Gastrocnemius medialis (tissue), 4 donors: ENCODE measurements around the gene SEPTIN2. TPM values are rescaled to one million over a fixed set of nuclear protein-coding genes. Genes with fewer than 3 reads are reported as not detected.
"Not testable (repeated sequence)": the region's sequence is repeated elsewhere in the genome, so short reads cannot be mapped to it uniquely, and the experiment has no call there.

Experiments
- ATAC-seq, 2 donors: fragments of 150-250 bp; one replicate each; pipeline ENCODE4 v1.9.1; 2016
- DNase-seq, 2 donors: peaks; one replicate each; pipeline ENCODE4 v3.0.0-alpha.2; 2019
- H3K27ac ChIP-seq, 4 donors: fragments of 200-600 bp; sonication (generic); 1 replicate in 1 of 4; 2 replicates in 3 of 4; pipeline ENCODE4 v1.5.1; 2016 to 2018; ENCODE audit warnings: mild to moderate bottlenecking in 2 of 4, moderate library complexity in 1 of 4
- H3K27me3 ChIP-seq, 3 donors: fragments of 200-600 bp; sonication (generic) in 2 of 3; 1 replicate in 1 of 3; 2 replicates in 2 of 3; pipeline versions ENCODE4 v1.5.1 to v1.6.0; 2016 to 2019; ENCODE audit warnings: mild to moderate bottlenecking in 1 of 3, moderate library complexity in 1 of 3
- H3K36me3 ChIP-seq, 2 donors: fragments of 200-600 bp; sonication (generic) in 1 of 2; one replicate each; pipeline ENCODE4 v1.5.1; 2017 to 2018
- H3K4me1 ChIP-seq, 2 donors: fragments of 200-600 bp; sonication (generic) in 1 of 2; one replicate each; pipeline ENCODE4 v1.5.1; 2016 to 2017; ENCODE audit warnings: mild to moderate bottlenecking in 2 of 2
- H3K4me3 ChIP-seq, 4 donors: fragments of 200-600 bp; sonication (generic) in 3 of 4; 1 replicate in 1 of 4; 2 replicates in 3 of 4; pipeline ENCODE4 v1.5.1; 2016 to 2019; ENCODE audit warnings: mild to moderate bottlenecking in 2 of 4
- H3K9me3 ChIP-seq, 3 donors: fragments of 200-600 bp; sonication (generic) in 2 of 3; 1 replicate in 1 of 3; 2 replicates in 2 of 3; pipeline ENCODE4 v1.5.1; 2016 to 2019
- CTCF ChIP-seq, 5 experiments: fragments of 450-650 bp in 3 of 5; fragments of 200-600 bp in 2 of 5; sonication (generic) in 2 of 5; IDR thresholded peaks in 4 of 5; conservative IDR thresholded peaks in 1 of 5; 1 replicate in 4 of 5; 2 replicates in 1 of 5; pipeline ENCODE4 v1.5.1; 2016 to 2019; ENCODE audit warnings: antibody characterized with exemption in 5 of 5, mild to moderate bottlenecking in 3 of 5, moderate library complexity in 3 of 5
- POLR2A ChIP-seq, 2 donors: fragments of 450-650 bp; IDR thresholded peaks; one replicate each; pipeline ENCODE4 v1.6.1; 2017; ENCODE audit warnings: antibody characterized with exemption in 2 of 2, mild to moderate bottlenecking in 2 of 2, moderate library complexity in 2 of 2
- in situ Hi-C, 4 donors: fragments of 200-750 bp; cut with MboI; loops; one replicate each; pipeline versions ENCODE4 v1.15.0 to v1.8.0; 2017; ENCODE audit warnings: low sequenced_read_pairs in 4 of 4
- intact Hi-C: fragments of 100-400 bp; cut with DNase I; formaldehyde crosslinking; loops from one replicate; pipeline ENCODE4 v1.15.1; 2023; ENCODE audit warnings: low total_unique reads
- total RNA-seq, 4 donors: library from RNA; depleted of rRNA; stranded (reverse); fragments of >200 nt; gene quantifications; one replicate each; pipeline versions ENCODE4 v1.1.0 to v1.2.3, GENCODE V29; 2016

Gene SEPTIN2
- total RNA-seq, 4 donors from 2014 or later, result 81.3 to 130 (median 99.3) TPM

DNA sequence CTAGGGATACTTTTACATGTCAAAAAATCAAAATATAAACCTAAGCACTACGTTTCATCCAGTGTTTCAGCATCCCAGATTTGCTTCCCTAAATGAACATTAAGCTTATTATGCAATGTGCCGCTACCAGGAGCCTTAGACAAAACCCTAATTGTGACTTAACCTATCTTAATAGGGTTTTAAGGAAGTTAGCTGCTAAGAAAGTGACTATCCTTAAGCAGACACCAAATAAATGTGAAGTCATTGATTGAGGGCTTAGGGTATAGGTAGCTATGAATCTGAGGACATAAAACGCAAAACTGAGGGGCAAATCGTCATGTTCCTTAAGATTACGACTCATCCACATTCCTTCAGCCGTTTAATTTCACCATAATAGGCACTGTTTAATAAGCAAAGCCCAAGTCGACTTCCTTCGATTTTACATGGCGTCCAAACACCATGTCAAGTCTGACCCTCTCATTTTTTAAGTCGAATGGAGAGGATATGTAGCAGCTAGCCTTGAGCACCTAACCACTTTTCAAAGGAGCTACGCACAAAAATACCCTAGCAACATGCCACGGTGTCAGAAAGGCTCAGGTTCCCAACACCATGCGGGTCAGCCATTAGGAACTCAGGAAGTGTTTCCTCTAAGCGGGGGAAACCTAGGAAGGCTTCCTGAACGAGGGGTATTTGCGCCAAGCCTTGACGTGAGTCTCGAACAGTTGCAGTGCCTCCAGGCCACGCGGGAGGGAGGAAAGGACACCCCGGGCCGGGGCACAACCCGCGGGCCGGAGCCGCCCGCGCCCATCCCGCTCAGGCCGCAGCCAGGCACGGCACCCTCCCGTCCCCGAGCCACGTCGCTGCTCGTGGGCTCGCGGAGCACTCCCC lies 1.3 kb upstream of the SEPTIN2 start:
- ATAC-seq, result peak; percentile 11 to 20
- DNase-seq, result no peak
- in situ Hi-C loops, result no loop called here
- Histone ChIP-seq H3K4me1 (peaks cover 64 to 72% of the 10 kb centered on the region in 2 donors), H3K9me3 (no peaks in the 10 kb centered on the region), H3K27me3 (no peaks in the 10 kb centered on the region), H3K27ac (peak overlapping the region; percentile 97 to 99 (median 98)), H3K4me3 (peak overlapping the region; percentile 67 to 92 (median 83)), H3K36me3 (no peaks in the 10 kb centered on the region)
- intact Hi-C loops, result loop anchor here (1.0 to 5.0 kb wide), 9 partner anchors 42 to 1062 kb away; partner anchors contain the start of genes ATG4B, FARP2, ING5 and STK25
- no peak for TF ChIP-seq CTCF (IDR thresholded peaks at IDR 0.05 in 4 of 5, conservative IDR thresholded peaks at IDR 0.05 in 1 of 5)
- TF ChIP-seq POLR2A (IDR thresholded peaks at IDR 0.05), result no peak

DNA sequence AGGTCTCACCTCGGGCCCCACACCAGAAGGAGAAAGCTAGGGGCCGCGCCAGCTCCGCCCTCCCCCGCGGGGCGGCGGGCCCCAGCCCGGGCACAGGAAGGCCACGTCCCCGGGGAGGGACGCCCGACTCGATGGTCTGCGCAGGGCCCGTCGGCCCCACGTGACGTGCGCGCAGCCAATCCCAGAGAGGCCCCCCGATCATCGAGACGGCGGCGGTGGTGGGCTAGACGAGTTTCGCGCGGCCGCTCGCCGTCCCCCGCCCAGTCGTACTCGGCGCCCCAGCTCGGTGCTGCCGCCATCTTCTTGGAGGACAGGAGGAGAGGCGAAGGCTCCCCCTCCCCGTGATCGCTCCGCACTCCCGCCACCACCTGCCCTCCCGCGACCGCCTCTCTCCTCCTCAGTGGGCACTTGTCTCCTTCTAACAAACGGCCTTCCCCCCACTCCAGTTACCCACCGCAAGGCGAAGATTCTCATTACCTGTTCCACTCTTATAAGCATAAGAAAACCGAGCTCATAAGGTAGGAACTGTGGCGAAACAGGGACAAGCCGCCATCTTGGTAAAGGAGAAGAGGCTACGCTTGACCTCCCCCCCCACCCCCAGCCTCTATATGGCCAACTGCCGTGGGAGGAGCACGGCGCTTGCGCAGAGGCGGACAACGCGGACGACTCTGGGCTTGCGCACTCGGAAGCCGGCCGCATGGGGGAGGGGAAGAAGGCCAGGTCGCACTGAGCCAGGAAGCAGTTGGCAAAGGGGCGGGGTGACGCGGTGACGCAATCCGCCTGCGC lies 439 bp upstream of the SEPTIN2 start, which contains the start of gene HDLBP:
Gene HDLBP (minus strand): TSS at position 580 of the 786 bp plus-strand sequence. CDS start 48,803 bp downstream, outside the sequence.
- Histone ChIP-seq H3K27me3 (no peaks in the 10 kb centered on the region), H3K4me1 (peaks cover 66 to 73% of the 10 kb centered on the region in 2 donors), H3K36me3 (no peaks in the 10 kb centered on the region), H3K27ac (peak within 1 kb of the TSS; percentile 97 to 99 (median 98)), H3K4me3 (peak within 1 kb of the TSS; percentile 67 to 92 (median 83)), H3K9me3 (no peaks in the 10 kb centered on the region)
- in situ Hi-C loops (no loop called here), intact Hi-C loops (loop anchor here (1.0 to 5.0 kb wide), 8 partner anchors 41 to 1063 kb away; partner anchors contain the start of genes ATG4B, FARP2, ING5 and STK25)
- DNase-seq (peak; percentile 98 to 99), ATAC-seq (peak; percentile 80 to 87)
- TF ChIP-seq CTCF (IDR thresholded peaks at IDR 0.05 in 4 of 5, conservative IDR thresholded peaks at IDR 0.05 in 1 of 5) (peak in 2 of 5 experiments; percentile 15 to 16), POLR2A (IDR thresholded peaks at IDR 0.05) (peak; percentile 90 to 93)

- peaks cover 77 to 78% of the 10 kb centered on the region in 2 donors for H3K4me1 ChIP-seq
- H3K27ac ChIP-seq, result peak overlapping the region; percentile 92 to 99 (median 98)
- TF ChIP-seq CTCF (IDR thresholded peaks at IDR 0.05 in 4 of 5, conservative IDR thresholded peaks at IDR 0.05 in 1 of 5) (no peak), POLR2A (IDR thresholded peaks at IDR 0.05) (no peak)
- DNase-seq (no peak), ATAC-seq (no peak)
- H3K4me3 ChIP-seq, result peak overlapping the region; percentile 61 to 92 (median 74)
- intact Hi-C loops, result loop anchor here (5.0 kb wide), 2 partner anchors 155 to 1065 kb away; no protein-coding TSS in a partner anchor
- no peaks in the 10 kb centered on the region for H3K36me3 ChIP-seq
- H3K27me3 ChIP-seq, result no peaks in the 10 kb centered on the region
- H3K9me3 ChIP-seq, result no peaks in the 10 kb centered on the region
- in situ Hi-C loops, result no loop called here
These were observed 1.1 kb downstream of the SEPTIN2 start for GRCh38 chr2:241316825-241317224.

DNA sequence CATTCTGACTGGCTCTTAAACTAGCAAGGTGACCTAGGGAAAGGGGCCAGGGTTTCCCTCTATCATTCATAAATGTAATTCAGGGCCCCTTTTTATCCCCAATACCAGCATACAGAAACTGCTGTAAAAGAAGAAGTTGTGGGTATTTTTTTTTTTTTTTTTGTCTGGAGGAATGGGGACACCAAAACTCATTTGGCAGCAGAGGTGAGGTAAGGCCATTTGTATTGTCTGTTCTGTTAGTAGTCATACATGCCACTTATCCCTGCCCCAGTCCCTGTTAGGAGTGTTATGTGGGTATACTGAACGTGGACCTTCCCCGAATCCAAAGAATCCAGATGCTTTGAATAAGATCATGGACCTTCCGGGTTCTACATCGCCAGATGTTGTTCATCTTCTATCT lies 1.7 kb downstream of the SEPTIN2 start:
- Histone ChIP-seq H3K4me1 (peaks cover 77 to 78% of the 10 kb centered on the region in 2 donors), H3K36me3 (no peaks in the 10 kb centered on the region), H3K27me3 (no peaks in the 10 kb centered on the region), H3K4me3 (peak overlapping the region; percentile 61 to 92 (median 74)), H3K27ac (peak overlapping the region; percentile 92 to 99 (median 98)), H3K9me3 (no peaks in the 10 kb centered on the region)
- no peak for ATAC-seq
- intact Hi-C loops (loop anchor here (5.0 kb wide), 2 partner anchors 155 to 1065 kb away; no protein-coding TSS in a partner anchor), in situ Hi-C loops (no loop called here)
- no peak for TF ChIP-seq POLR2A (IDR thresholded peaks at IDR 0.05)
- no peak for TF ChIP-seq CTCF (IDR thresholded peaks at IDR 0.05 in 4 of 5, conservative IDR thresholded peaks at IDR 0.05 in 1 of 5)
- no peak for DNase-seq

GRCh38 chr2:241318830-241319229 lies 3.1 kb downstream of the SEPTIN2 start:
- intact Hi-C loops, result loop anchor here (5.0 kb wide), 2 partner anchors 157 to 1067 kb away; no protein-coding TSS in a partner anchor
- peak overlapping the region in 2 of 4 donors; percentile 7 to 99 for H3K27ac ChIP-seq
- H3K36me3 ChIP-seq, ATAC-seq, H3K27me3 ChIP-seq, H3K4me3 ChIP-seq, H3K9me3 ChIP-seq, in situ Hi-C loops, DNase-seq: not testable (repeated sequence)
- peaks cover 73 to 79% of the 10 kb centered on the region in 2 donors for H3K4me1 ChIP-seq
